KG1 (cell line): ENCODE data around the gene TMEM108.

Experiments used
- DNase-seq: peaks from one replicate; lab custom pipeline; 2025; lab: John Stamatoyannopoulos, UW

Gene TMEM108

DNA sequence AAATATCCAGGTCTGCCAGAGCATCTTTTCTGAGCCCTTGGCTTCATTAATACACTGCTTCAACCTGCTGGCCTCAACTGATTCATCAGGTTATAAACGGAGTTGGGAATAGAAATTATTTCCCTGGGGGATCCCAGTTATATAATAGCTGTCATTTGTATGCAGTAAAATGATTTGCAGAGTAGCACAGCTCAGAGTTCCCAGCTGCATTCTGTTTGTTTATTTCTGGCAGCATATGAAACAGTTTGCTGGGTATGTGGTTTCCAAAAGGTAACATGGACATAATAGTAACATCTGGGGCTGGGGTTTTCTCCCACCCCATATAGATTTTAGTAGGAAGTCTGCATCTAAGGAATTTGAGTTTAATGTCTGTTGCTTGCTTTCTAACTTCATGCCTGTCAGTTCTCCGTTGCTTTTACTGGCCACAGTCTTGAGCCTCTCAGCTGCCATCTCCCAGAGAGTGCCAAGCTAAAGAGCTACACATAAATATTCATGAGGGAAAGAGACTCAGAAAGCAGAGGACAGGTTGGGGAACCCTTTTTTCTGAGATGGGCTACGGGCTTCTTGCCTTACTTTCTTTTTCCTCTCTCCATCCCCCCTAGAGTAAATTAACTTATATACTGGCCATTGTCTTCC is 124.6 kb downstream of the TMEM108 start:
- no peak for DNase-seq

DNA sequence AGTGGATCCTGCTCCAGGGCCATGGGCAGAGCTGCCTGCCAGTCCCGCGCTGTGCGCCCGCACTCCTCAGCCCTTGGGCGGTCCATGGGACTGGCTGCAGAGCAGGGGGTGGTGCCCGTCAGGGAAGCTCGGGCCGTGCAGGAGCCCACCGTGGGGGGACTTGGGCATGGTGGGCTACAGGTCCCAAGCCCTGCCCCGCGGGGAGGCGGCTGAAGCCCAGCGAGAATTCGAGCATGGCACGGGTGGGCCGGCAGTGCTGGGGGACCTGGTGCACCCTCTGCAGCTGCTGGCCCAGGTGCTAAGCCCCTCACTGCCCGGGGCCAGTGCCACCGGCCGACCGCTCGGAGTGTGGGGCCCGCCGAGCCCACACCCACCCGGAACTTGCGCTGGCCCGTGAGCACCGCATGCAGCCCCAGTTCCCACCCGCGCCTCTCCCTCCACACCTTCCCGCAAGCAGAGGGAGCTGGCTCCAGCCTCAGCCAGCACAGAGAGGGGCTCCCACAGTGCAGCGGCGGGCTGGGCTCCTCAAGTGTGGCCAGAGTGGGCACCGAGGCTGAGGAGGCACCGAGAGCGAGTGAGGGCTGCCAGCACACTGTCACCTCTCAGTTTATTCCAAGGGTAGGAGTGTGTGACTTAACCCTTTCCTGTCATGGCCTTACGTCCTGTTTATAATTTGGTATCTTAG is 129.3 kb downstream of the TMEM108 start:
- DNase-seq: no peak

DNA sequence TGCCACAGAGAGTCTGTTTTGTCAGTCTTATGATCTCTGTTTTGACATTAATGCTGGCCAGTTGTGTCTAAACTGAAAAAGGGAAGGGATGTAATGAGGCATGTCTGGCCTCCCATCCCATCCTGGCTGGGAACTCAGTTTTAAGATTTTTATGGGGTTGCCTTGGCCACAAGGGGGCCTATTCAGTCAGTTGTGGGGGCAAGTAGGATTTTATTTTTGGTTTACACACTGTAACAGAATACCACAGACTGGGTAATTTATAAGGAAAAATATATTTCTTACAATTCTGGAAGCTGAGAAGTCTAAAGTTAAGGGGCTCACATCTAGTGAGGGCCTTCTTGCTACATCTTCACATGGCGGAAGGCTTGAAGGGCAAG is 129.8 kb downstream of the TMEM108 start:
- DNase-seq: no peak

DNA sequence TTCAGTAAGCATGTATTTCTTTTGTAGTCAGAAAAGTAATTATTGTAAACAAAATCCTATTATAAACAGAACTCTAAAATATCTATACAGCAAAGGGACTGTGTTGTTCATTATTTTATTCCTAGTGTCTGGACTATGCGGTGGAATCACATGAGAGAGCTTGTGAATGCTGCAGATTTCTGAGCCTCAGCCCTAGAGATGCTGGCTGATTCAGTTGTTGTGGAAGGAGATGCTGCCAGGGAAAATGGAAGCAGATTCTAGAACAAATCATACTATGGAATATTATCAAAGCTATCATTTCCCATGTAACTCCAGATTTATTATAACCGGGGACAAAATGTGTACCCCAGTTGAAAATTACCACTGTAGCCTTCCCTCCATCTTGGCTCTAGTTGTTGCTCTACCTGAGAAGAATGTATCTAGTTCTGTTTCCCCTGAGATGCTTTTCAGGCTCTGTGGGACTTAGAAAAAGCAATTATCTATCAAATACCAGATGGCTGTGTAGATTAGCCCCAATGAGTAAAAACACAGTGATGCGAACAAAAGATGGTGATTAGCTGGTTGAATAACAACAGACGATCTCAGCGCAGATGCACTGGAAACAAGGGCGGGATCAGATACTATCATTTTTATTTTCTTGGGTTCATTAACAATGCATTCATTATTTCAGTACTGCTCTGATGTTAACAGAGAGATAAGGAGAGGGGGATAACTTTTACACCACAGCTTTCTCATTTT is 131.3 kb downstream of the TMEM108 start:
- DNase-seq: no peak

DNA sequence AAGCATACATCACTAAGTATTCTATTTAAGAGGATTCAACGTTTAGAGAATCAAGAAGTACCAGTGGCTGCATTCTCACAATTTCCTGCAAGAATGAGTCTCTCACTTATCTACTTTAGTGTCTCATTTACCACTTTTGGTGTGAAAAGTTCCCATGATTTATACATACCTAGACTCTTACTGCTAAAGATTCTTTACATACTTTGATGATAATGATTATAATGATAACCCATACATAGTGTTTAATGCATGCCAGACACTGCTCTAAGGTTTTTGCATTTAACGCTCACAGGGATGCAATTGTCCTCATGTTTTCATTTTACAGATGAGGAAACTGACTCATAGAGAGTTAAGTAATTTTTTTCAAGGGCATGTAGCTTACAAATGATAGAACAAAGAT is 133.6 kb downstream of the TMEM108 start:
- DNase-seq: no peak

DNA sequence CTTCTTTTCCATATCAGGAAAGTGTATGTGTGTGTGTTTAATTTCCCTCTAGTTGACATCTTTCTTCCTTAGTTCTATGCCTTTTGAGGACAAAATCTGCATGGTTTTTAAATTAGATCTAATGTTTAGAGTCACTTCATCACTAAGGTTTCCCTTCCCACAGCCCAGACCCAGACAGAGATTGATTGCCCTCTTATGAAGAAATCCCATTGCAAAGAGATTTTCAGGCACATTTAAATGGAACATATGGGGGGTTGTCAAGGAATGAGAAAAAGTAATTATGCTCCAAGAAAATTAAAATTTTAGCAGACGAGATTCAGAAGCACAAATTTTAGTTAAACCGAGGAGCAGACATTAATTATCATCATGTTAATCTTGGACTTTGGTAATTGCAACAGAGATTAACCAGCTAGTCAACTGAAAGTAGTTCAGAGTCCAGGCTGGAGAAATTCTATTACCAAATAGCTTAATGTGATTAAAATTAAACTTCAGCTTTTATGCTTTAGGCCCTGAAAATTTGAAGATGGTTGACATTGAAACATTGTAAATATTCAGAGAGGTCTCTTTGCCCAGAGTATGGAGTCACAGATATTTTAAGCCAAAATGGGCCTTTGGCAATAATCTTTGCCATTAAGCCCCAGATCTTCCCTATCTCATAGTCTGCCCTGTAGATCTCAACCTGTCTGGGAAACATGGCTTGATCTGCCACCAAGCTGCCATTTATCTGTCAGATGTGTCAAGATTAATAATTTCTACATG is 143.4 kb downstream of the TMEM108 start:
- DNase-seq: no peak

DNA sequence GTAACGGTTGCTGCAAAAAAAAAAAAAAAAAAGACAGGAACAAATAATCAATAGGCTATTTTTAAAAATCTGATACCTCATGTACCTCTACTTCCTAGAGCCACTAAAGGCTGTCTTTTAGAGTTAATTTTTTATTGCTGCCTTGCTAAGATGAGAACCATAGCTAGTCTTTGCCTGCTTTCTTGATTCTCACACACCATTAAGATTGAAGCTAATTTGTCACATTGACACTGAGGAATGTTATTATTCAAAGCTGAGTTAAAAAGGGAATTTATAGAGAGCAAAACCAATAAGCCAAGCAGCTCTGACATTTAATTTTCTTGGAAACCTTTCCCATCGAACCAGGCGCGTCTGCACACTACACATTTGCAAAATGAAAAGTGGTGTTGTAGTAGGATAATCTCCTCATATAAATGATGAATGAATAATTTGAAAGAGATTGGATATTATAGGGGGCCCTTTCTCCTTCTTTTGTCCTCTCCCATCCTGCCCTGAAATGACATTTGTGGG is 149.7 kb downstream of the TMEM108 start:
- DNase-seq: no peak

DNA sequence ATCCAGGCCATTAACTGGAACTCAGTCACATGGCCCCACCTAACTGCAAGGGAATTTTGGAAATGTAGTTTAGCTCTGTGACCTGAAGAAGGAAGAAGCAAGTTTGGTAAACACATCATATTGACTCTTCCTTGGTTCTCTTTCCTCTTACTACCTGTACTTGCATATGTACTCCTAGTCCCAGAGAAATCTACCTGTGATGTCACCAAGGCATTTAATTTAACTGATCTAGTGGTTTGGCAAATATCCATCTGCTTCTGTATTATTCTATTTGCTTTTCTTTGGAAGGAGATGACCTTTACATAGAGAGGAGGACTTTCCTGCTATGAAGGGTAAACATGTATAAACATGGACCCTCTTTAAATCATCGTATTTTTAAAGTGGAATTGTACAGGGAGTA is 150.8 kb downstream of the TMEM108 start:
- no peak for DNase-seq

DNA sequence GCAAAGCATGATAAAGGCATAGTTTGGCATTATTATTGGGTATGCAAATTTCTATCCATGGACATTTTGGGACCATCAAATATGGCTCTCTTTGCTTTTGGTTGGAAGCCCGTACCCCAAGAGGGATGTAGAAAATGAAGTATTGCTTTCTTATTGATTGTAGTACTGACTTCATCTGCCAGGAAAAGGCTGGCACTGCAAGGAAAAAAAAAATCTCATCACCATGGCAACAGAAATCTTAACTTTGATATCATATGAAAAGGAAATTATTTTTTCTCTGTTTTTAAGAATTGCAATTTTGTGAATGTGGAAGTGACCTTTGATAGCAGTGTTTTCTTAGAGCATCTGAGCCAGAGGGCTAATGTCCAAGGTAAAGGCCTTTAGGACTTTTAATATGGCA is 151.7 kb downstream of the TMEM108 start:
- DNase-seq: no peak

DNA sequence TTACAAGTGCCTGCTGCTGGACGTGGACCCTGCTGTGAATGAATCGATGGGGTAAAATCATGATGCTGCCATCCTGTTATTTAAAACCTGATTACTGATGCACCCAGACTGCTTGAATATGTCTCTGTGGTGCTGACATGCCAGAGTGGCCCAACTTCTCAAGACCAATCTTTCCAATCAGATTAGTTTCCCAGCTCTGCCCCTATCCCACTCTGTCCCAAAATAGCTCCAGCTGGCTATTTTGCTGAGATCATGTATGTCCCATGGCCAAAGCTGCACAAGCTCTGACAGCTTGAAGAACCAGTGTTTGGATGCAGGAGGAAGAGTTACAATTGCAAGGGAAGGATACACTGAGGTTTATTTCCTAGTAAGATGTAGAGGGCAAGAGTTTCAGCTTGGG is 153.6 kb downstream of the TMEM108 start:
- no peak for DNase-seq

DNA sequence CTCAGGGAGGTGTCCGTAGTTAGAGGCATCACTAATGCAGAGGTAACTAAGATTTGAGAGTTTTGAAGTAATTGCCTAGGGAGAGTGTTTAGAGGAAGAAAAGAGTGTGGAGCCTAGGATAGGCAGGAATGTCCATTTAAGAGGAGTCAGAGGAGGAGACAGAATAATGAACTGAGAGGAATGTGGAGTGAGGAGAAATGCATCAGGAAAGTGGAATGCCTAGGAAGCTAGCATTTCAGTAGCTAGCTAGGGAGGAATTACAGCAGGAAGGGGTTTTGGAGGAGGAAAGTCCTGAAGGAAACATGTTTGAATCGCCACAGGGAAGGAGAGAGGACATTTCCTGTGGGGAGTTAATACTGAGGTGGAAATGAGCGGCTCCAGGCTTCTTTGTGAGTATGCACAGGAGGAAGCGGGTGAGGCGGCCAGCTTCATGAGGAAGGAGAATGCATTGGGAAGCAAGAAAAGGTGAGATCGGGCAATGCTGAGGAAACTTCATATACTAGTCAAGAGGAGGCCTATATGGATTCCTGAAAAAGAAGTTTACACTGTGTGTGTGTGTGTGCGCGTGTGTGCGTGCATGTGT is 154.3 kb downstream of the TMEM108 start:
- DNase-seq: no peak

DNA sequence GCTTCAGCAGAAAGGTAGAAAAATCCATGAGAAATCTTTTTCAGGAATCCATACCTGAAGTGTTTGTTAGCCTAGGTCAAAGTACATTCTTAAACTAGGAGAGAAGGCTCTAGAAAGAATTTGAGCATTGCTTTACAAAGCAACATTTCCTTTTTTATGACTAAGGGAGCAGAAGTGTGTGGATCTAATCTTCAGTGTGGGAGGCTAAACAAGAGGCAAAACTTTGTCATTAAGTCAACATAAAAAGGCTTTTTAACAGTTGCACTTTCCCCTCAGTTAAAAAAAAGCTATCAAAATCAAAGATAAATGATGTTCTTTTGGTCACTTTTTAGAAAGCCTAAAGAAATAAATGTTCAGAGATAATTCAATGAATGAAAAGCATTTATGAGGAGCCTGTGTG is 154.8 kb downstream of the TMEM108 start:
- DNase-seq: no peak

DNA sequence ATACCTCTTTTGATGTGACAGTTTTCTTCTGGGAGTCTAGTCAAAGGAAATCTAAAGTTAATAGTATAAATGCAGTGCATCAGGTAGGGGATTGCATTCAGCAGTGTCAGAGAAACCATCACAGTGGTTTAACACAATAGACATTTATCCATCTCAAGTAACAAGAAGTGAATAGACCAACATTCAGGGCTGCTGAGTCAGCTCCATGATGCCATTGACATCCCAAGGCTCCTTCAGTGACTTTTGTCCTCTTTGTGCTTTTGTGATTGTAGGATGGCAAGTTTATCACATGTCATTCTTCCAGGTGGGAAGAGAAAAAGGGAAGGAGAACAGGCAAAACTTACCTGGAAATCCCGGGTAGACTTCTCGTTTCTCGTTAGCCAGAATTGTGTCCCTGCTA is 158.3 kb downstream of the TMEM108 start:
- no peak for DNase-seq

DNA sequence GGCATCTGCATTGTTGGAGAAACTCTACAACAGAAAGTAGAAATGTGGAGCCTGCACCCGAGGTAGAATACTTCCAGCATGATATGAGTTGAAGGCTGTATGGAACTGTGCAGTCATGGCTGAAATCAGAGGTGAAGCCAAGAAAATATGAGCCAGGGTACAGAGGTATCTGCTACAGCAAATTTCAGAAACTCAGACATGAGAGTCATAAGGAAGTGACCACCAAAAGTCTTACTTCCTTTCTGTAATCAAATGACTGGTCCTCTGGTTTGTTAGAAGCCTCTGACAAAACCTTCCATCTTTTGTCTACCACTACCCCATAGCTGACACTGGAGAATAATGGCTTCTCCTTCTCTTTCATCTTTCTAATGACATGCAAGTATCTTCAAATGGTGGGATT is 159.4 kb downstream of the TMEM108 start:
- DNase-seq: no peak

DNA sequence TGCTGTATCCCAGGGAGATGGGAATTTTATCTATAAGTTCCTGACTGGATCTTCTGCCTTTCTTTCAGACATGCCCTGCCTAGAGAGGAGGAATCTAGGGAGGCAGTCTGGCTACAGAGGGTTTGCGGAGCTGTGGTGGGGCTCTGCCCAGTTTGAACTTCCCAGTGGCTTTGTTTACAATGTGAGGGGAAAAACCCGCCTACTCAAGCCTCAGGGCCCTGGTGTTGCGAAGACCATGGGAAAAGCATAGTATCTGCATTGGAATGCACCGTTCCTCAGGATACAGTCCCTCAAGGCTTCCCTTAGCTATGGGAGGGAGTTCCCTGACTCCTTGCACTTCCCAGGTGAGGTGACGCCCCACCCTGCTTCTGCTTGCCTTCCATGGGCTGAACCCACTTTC is 168.7 kb downstream of the TMEM108 start:
- DNase-seq: no peak

DNA sequence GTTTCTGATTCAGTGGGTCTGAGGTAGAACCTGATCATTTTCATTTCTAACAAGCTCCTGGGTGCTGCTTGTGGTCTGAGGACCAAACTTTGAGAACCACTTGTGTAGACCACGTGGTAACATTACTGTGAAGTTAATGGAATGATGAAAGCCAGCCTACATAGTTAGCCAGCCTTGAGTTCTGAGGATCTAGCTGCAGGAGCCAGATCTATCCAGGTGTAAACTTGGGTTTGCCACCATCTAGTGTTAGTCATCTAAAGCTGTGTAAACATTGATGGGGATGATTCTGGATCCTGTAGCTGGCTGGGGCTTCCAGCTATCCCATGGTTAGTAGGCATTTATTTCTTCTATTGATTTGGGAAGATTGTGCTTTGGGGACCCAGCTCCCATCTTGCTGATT is 170.0 kb downstream of the TMEM108 start:
- DNase-seq: no peak

DNA sequence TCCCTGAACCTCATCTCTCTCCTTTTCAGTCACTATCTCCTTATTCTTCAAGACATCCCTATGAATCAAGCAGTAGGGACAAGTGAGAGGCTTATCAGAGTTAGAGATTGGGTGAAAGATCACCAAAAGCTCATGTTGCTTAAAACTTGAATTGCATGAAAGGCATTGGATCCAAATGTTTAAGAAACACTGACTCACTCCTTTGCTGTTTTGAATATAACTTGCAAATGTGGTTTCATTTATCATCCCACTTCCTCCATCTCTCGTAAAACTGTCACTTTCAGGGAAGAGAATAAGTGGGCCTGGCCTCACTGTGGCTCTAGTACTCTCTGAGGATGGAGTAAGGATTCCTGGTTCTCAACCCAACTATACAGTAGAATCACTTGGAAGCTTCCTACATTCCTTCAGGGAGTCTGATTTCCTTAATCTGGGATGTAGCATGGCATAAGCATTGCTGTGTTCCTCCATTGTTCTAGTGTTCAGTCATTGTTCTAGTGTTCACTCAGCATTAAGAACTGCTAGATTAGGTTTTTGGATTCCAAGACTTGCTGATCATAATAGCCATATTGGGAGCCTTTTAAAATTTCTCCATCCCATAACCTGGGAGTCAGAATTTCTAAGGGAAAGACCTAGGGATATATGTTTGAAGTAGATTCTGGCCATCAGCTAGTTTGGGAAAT is 171.8 kb downstream of the TMEM108 start:
- peak; percentile 46 for DNase-seq

DNA sequence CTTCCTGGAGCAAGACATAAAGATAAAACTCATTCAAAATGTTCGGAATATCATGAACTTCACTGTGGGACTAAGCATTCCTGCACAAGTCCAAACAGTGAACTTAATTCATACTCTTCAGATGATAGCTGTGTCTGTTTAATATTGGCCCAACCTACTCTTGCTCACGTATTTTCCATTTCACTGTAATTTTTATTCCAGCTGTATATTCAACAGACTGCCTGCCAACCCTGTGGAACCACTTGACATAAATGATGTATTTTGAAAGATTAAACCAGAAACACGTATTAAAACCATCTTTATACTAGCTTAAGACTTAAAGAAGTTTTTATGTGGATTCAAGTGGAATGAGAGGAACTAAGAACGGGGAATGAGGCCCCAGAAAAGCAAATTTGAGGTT is 172.5 kb downstream of the TMEM108 start:
- no peak for DNase-seq

DNA sequence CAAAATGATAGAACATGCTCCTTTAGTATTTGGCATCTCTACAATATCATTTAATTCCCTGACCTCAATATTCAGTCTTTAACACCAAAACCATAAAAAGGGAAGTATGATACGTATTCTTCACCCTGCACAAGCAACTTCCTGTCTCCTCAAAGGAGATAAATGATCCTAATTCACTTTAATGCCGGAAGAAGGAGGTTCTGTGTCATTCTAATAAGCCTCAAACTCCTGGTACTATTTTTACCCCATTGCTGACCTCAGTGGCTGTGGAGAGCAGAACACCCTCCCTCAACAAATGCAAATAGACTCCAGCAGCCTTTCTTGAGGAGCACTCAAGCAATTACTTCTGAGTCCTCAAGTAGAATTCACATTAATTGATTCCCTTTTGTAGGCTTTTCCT is 173.3 kb downstream of the TMEM108 start:
- DNase-seq: peak; percentile 37

DNA sequence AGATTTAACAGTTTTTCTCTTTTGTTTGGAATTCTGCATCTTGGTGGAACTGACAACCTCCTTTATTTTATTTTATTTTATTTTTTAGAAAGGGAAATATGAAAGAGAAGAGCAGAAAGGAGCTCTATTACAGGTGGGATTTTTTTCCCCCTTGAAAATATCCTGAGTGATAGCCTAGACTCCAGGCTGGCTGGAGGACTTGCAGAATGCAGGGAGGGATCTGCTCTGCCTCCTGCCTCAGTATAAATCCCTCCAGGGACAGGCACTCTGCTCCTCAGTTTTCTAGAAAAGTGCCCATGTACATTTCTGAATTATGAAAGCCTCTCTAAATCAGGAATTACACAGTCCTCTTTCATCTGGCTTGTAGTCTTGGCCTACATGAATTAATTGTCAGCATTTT is 173.7 kb downstream of the TMEM108 start:
- no peak for DNase-seq

DNA sequence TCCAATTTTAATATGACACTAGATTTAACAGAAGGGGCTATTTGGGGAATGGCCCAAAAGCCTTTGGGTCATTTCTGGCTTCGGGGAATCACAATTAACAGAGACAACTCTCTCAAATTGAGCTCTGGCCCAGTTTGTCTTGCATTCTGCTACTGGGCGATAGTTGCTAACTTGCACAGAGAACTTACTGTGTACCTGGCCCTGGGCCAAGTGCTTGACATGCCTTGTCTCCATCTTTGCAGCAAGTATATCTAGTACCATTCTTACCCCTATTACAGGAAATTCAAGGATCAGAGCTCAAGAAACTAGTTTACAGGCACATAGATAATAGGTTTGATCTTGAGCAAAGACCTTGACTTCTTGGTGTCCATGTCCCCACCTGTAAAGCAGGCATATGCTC is 175.7 kb downstream of the TMEM108 start:
- DNase-seq: no peak

DNA sequence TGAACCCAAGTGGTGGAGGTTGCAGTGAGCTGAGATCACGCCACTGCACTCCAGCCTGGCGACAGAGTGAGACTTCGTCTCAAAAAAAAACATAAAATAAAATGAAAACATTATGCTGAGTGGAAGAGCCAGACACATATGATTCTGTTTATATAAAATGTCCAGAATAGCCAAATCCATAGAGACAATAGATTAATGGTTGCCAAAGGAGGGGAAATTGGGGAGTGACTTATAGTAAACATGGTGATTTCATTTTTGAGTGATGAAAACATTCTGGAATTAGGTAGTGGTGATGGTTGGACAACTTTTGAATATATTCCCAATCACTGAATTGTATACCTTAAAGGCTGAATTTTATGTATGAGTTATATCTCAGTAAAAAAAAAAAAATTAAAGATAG is 189.6 kb downstream of the TMEM108 start:
- DNase-seq: no peak
